GM18502 (cell line): ENCODE results near the gene ECI2.
A peak's percentile ranks its signal among the peaks of the same experiment; 100 is the strongest.

Experiments
- ATAC-seq: cut with Tn5 transposase; IDR thresholded peaks from one replicate; pipeline ENCODE4 v1.9.1; 2021; ENCODE audit warnings: mild to moderate bottlenecking; ENCODE audit not compliant: unreplicated experiment, poor library complexity

The ECI2 gene

GRCh38 chr6:4134841-4135664, at the start of gene ECI2:
ECI2 (minus strand) TSS chr6:4135575; CDS start chr6:4135560, 15 bp downstream.
- ATAC-seq, result peak; percentile 48

DNA sequence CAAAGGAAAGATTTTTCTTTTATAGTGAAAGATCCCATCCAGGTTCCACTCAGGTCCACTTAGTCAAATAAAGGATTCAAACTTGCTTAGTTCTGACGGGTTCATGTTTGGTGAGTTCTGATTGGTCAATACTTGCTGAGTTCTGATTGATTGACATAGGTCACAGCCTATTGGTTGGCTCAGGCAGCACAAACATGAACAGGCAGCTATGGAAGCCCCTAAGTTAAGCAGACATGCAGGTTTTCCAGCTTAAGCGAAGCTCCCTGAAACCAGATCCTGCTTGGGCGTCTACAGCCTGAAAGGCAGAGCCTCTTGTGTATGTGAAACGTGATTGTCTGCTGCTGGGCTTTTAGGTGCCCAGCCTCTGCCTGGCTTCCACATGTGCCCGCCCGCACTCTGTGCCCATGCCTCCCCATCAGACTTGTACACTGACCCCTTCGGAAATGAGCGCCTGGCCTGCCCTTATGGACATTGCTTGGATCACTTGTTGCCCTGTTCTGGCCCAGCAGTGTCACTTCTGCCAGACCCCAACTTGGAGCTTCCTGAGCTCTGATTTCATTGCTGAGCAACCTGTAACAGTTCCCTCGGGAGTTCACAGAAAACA, 45.4 kb upstream of the ECI2 start:
- no peak for ATAC-seq

GRCh38 chr6:4179960-4180651, 44.7 kb upstream of the ECI2 start:
- ATAC-seq, result no peak

GRCh38 chr6:4178737-4179333, 43.5 kb upstream of the ECI2 start:
- ATAC-seq, result no peak

- ATAC-seq, result no peak
Observed at GRCh38 chr6:4176907-4177306, 41.5 kb upstream of the ECI2 start.

DNA sequence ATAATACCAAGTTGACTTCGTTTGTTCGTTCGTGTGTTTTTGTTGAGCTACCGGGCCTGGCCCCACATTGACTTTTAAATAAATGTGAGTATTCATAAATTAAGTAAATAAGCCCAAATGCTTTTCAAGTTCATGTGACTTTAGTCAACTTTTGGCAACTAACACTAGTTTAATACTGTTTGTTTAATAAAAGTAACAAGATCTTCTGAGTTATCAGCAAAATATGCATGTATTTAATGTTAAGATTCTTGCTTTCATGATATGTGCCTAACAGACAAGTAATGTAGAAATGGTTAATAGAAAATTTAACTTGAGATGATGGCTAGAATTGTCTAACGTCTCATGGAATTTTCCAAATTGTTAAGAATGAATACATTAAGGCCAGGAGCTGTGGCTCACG, 38.7 kb upstream of the ECI2 start:
- ATAC-seq, result no peak

GRCh38 chr6:4172368-4172767, 37.0 kb upstream of the ECI2 start:
- no peak for ATAC-seq

GRCh38 chr6:4170297-4170696, 34.9 kb upstream of the ECI2 start:
- no peak for ATAC-seq

DNA sequence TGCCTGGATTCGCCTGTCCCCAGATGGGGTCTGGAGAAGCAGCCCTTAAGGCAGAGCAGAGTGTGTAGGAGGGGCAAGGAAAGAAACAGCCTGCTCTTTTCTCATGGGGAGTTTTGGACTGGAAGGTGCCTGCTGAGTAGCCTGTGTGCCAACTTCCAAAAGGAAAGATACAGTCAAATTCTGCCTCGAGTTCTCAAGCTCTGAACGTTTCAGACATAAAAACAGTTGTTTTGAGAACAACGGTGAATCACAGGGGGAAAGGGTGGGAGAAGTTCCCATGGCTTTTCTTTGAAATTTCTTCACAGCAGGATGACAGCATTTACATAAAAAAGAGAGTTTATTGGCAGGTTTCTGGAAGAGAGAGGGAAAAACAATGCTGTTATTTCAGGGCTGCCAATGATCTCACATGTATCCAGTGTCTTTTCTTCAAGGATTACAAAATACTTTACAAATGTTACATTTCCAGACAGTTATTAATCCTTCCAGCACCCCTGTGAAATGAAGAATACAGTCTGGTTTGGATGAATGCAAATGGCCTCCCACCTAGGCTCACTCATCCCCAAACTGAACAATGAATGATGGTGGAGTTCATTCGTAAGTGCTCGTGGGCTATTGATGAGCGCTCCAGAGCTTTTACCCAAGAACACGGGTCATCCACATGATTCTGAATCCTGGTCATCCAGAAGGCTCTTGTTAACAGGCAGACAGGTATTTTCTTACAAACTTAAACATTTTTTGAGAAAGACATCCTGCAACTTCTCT, 33.8 kb upstream of the ECI2 start:
- ATAC-seq, result no peak

GRCh38 chr6:4167833-4168232, 32.5 kb upstream of the ECI2 start:
- no peak for ATAC-seq

DNA sequence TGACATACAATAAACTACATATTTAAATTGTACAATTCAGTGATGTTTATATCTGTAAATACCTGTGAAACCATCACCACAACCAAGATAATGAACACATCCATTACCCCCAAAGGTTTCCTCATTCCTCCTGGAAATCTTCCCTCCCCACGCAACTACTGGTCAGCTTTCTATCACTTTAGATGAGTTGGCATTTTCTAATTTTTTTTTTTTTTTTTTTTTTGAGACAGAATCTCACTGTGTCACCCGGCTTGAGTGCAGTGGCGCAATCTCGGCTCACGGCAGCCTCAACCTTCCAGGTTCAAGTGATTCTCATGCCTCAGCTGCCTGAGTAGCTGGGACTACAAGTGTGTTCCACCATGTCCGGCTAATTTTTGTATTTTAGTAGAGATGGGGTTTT, 31.7 kb upstream of the ECI2 start:
- no peak for ATAC-seq

- no peak for ATAC-seq
Observed at GRCh38 chr6:4164456-4164855, 29.1 kb upstream of the ECI2 start.

GRCh38 chr6:4164117-4164442, 28.7 kb upstream of the ECI2 start:
- ATAC-seq, result no peak

GRCh38 chr6:4163408-4164116, 28.2 kb upstream of the ECI2 start:
- no peak for ATAC-seq

DNA sequence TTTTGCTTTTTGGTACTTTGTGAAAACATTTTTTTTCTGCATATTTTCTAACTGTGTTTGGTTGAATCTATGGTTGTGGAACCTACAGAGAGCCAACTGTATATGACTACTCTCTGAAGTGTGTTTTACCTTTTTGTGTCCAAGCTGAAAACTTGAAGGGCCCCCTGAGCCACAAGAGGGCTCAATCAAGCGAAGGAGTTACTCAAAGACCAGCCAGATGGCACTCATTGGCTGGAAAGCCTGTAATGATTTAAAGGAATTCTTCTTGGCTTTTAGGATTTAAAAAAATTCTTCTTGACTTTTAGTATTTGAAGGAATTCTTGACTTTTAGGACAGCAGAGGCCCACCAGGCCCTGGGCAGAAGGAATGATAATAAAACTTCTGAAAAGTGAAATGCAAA, 27.0 kb upstream of the ECI2 start:
- no peak for ATAC-seq

DNA sequence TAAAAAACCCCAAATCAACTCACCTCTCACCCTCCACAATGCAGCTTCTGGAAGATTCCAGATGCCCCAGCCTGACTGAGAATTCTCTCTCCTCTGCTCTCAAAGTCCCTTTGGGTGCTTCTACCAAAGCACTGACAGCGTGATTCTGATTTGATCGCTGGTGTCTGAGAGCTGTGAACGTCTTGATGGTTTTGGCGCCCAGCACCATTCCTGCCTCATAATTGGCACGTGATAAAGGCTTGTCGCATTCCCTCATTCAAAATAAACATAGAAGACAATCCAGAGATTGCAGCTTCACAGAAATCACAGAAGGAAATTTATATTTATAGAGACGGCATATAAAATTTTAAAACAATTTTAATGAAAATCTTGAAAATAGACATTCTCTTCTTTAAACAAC, 24.1 kb upstream of the ECI2 start:
- ATAC-seq, result no peak

- no peak for ATAC-seq
Observed at GRCh38 chr6:4157506-4157905, 22.1 kb upstream of the ECI2 start.

DNA sequence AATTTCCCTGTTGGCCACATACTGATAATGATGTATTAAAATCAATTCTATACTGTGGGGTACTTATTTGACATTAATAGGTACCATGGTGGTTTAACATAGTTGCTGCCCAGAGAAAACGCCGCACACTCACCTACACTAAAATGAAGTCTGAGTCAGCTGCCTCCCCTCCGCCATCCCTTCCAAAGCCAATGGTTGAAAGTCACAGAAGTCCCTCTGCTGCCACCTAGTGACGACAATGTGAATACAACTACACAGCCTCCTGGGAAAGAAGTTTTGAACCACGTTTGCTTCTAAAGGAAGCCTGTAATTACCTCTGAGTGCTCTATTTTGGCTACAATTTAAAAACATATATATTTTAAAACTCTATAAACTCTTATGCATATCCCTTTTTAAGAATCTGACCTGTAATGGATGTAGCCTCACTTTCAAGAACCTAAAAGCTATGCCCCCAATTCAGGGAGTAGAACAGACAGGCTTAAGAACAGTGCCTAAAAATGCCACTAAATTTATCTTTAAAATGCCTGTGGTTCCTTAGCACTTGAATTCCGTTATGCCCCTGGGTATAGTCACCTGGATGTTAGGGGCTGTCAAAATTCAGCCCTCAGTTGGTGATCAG, 20.6 kb upstream of the ECI2 start:
- peak; percentile 79 for ATAC-seq

- ATAC-seq, result no peak
Observed at GRCh38 chr6:4153514-4153985, 18.2 kb upstream of the ECI2 start.
